Immature natural killer cell (primary cell): ENCODE measurements around the gene RUNX2. TPM values are rescaled to one million over a fixed set of nuclear protein-coding genes. Genes with fewer than 3 reads are reported as not detected.
"Not testable (repeated sequence)": the region's sequence is repeated elsewhere in the genome, so short reads cannot be mapped to it uniquely, and the experiment has no call there.

ENCODE experiments used
- DNase-seq, 3 donors: peaks; one replicate each; pipeline ENCODE4 v3.0.0; 2022; ENCODE audit warnings: mixed read lengths in 1 of 3
- H3K27ac Mint-ChIP-seq, 6 donors: one replicate each; pipeline ENCODE4 v1.8.0; 2020; ENCODE audit warnings: mixed read lengths in 6 of 6, mild to moderate bottlenecking in 5 of 6, inconsistent platforms in 4 of 6, moderate library complexity in 3 of 6
- H3K27me3 Mint-ChIP-seq, 3 donors: one replicate each; pipeline ENCODE4 v1.8.0; 2020 to 2021; ENCODE audit warnings: low read depth in 3 of 3, mild to moderate bottlenecking in 3 of 3, mixed read lengths in 3 of 3, moderate library complexity in 3 of 3, inconsistent platforms in 1 of 3
- H3K36me3 Mint-ChIP-seq, 3 donors: one replicate each; pipeline ENCODE4 v1.8.0; 2020; ENCODE audit warnings: mixed read lengths in 3 of 3, inconsistent platforms in 2 of 3, mild to moderate bottlenecking in 2 of 3
- H3K4me1 Mint-ChIP-seq, 2 donors: one replicate each; pipeline ENCODE4 v1.8.0; 2020; ENCODE audit warnings: inconsistent platforms in 2 of 2, mild to moderate bottlenecking in 2 of 2, mixed read lengths in 2 of 2, moderate library complexity in 1 of 2
- H3K4me3 Mint-ChIP-seq, 5 donors: one replicate each; pipeline ENCODE4 v1.8.0; 2020; ENCODE audit warnings: mild to moderate bottlenecking in 5 of 5, mixed read lengths in 5 of 5, inconsistent platforms in 3 of 5, moderate library complexity in 3 of 5
- H3K9me3 Mint-ChIP-seq, 6 donors: one replicate each; pipeline ENCODE4 v1.8.0; 2020; ENCODE audit warnings: mild to moderate bottlenecking in 6 of 6, mixed read lengths in 6 of 6, inconsistent platforms in 4 of 6, moderate library complexity in 3 of 6
- polyA plus RNA-seq, 3 donors: library from polyadenylated mRNA; unstranded; fragments of 300-500 nt; fragmentation: Illumina TruSeq; gene quantifications; one replicate each; pipeline ENCODE4 v1.2.3, GENCODE V29; 2021

The RUNX2 gene
- polyA plus RNA-seq, 3 donors from 2014 or later: 2.6 to 11.8 (median 4.4) TPM

- peaks cover 0 to 13% (median 2%) of the 10 kb centered on the region in 3 donors for H3K27me3 Mint-ChIP-seq
- H3K36me3 Mint-ChIP-seq: peaks cover 0 to 6% (median 0%) of the 10 kb centered on the region in 3 donors
- DNase-seq: peak in 2 of 3 donors; percentile 13 to 26
- peaks cover 0 to 2% (median 0%) of the 10 kb centered on the region in 6 donors for H3K9me3 Mint-ChIP-seq
- no peak overlapping the region for H3K27ac Mint-ChIP-seq
- peaks cover 9 to 36% of the 10 kb centered on the region in 2 donors for H3K4me1 Mint-ChIP-seq
- peak overlapping the region; percentile 25 to 67 (median 42) for H3K4me3 Mint-ChIP-seq
These were observed 335.4 kb downstream of the RUNX2 start for GRCh38 chr6:45663251-45664221.

- H3K27me3 Mint-ChIP-seq: peaks cover 2 to 13% (median 2%) of the 10 kb centered on the region in 3 donors
- H3K4me3 Mint-ChIP-seq: peak overlapping the region in 1 of 5 donors; percentile 51
- H3K4me1 Mint-ChIP-seq: peaks cover 6 to 26% of the 10 kb centered on the region in 2 donors
- H3K27ac Mint-ChIP-seq: no peak overlapping the region
- peaks cover 0 to 6% (median 0%) of the 10 kb centered on the region in 3 donors for H3K36me3 Mint-ChIP-seq
- peaks cover 0 to 2% (median 0%) of the 10 kb centered on the region in 6 donors for H3K9me3 Mint-ChIP-seq
- DNase-seq: no peak
These were observed 336.6 kb downstream of the RUNX2 start for GRCh38 chr6:45664707-45665106.

GRCh38 chr6:45665859-45666258 is 337.7 kb downstream of the RUNX2 start:
- H3K27ac Mint-ChIP-seq: no peak overlapping the region
- no peak for DNase-seq
- no peak overlapping the region for H3K4me3 Mint-ChIP-seq
- H3K36me3 Mint-ChIP-seq: peaks cover 0 to 6% (median 0%) of the 10 kb centered on the region in 3 donors
- peaks cover 0 to 2% (median 0%) of the 10 kb centered on the region in 6 donors for H3K9me3 Mint-ChIP-seq
- peaks cover 2 to 13% (median 2%) of the 10 kb centered on the region in 3 donors for H3K27me3 Mint-ChIP-seq
- H3K4me1 Mint-ChIP-seq: peaks cover 6 to 26% of the 10 kb centered on the region in 2 donors

GRCh38 chr6:45666846-45667245 is 338.7 kb downstream of the RUNX2 start:
- Mint-ChIP-seq H3K4me3 (no peak overlapping the region), H3K36me3 (peaks cover 0 to 6% (median 0%) of the 10 kb centered on the region in 3 donors), H3K27me3 (peaks cover 2 to 12% (median 2%) of the 10 kb centered on the region in 3 donors), H3K27ac (peak overlapping the region in 1 of 6 donors; percentile 69), H3K4me1 (peaks cover 6 to 26% of the 10 kb centered on the region in 2 donors), H3K9me3 (peaks cover 0 to 2% (median 0%) of the 10 kb centered on the region in 6 donors)
- DNase-seq: no peak

GRCh38 chr6:45667300-45667699 is 339.2 kb downstream of the RUNX2 start:
- H3K4me1 Mint-ChIP-seq: peaks cover 6 to 26% of the 10 kb centered on the region in 2 donors
- peaks cover 0 to 2% (median 0%) of the 10 kb centered on the region in 6 donors for H3K9me3 Mint-ChIP-seq
- H3K27ac Mint-ChIP-seq: no peak overlapping the region
- H3K27me3 Mint-ChIP-seq: peaks cover 2 to 12% (median 2%) of the 10 kb centered on the region in 3 donors
- H3K36me3 Mint-ChIP-seq: peaks cover 0 to 6% (median 0%) of the 10 kb centered on the region in 3 donors
- DNase-seq: no peak
- no peak overlapping the region for H3K4me3 Mint-ChIP-seq

- Mint-ChIP-seq H3K4me1 (peaks cover 6 to 26% of the 10 kb centered on the region in 2 donors), H3K4me3 (no peak overlapping the region), H3K27me3 (peaks cover 2 to 9% (median 2%) of the 10 kb centered on the region in 3 donors), H3K9me3 (peaks cover 0 to 2% (median 0%) of the 10 kb centered on the region in 6 donors), H3K27ac (peak overlapping the region in 1 of 6 donors; percentile 55), H3K36me3 (peaks cover 0 to 6% (median 0%) of the 10 kb centered on the region in 3 donors)
- DNase-seq: no peak
These were observed 339.6 kb downstream of the RUNX2 start for GRCh38 chr6:45667766-45668165.

GRCh38 chr6:45668705-45669104 is 340.6 kb downstream of the RUNX2 start:
- Mint-ChIP-seq H3K9me3 (peaks cover 0 to 2% (median 0%) of the 10 kb centered on the region in 6 donors), H3K36me3 (peaks cover 0 to 10% (median 0%) of the 10 kb centered on the region in 3 donors), H3K4me3 (no peak overlapping the region), H3K27ac (peak overlapping the region in 1 of 6 donors; percentile 2), H3K27me3 (peaks cover 2 to 7% (median 2%) of the 10 kb centered on the region in 3 donors), H3K4me1 (peaks cover 6 to 25% of the 10 kb centered on the region in 2 donors)
- DNase-seq: no peak

- not testable (repeated sequence) for DNase-seq, H3K27me3 Mint-ChIP-seq, H3K9me3 Mint-ChIP-seq, H3K4me3 Mint-ChIP-seq, H3K27ac Mint-ChIP-seq, H3K36me3 Mint-ChIP-seq
- H3K4me1 Mint-ChIP-seq: peaks cover 21 to 23% of the 10 kb centered on the region in 2 donors
These were observed 345.0 kb downstream of the RUNX2 start for GRCh38 chr6:45673167-45673566.

GRCh38 chr6:45675166-45675565 is 347.0 kb downstream of the RUNX2 start:
- peaks cover 32 to 37% of the 10 kb centered on the region in 2 donors for H3K4me1 Mint-ChIP-seq
- not testable (repeated sequence) for H3K27me3 Mint-ChIP-seq, H3K27ac Mint-ChIP-seq, H3K9me3 Mint-ChIP-seq, H3K36me3 Mint-ChIP-seq, DNase-seq
- H3K4me3 Mint-ChIP-seq: peak overlapping the region in 1 of 5 donors; percentile 47

- Mint-ChIP-seq H3K4me1 (peaks cover 32 to 37% of the 10 kb centered on the region in 2 donors), H3K4me3 (peak overlapping the region in 1 of 5 donors; percentile 47), H3K27me3 (peaks cover 1 to 5% (median 3%) of the 10 kb centered on the region in 3 donors), H3K27ac (no peak overlapping the region), H3K9me3 (no peaks in the 10 kb centered on the region), H3K36me3 (peaks cover 0 to 3% (median 0%) of the 10 kb centered on the region in 3 donors)
- DNase-seq: no peak
These were observed 347.5 kb downstream of the RUNX2 start for GRCh38 chr6:45675634-45676033.

- Mint-ChIP-seq H3K27ac (no peak overlapping the region), H3K27me3 (peaks cover 1 to 5% (median 3%) of the 10 kb centered on the region in 3 donors), H3K4me3 (peak overlapping the region in 1 of 5 donors; percentile 54), H3K36me3 (peaks cover 0 to 3% (median 0%) of the 10 kb centered on the region in 3 donors), H3K4me1 (peaks cover 32 to 37% of the 10 kb centered on the region in 2 donors), H3K9me3 (no peaks in the 10 kb centered on the region)
- DNase-seq: no peak
These were observed 348.2 kb downstream of the RUNX2 start for GRCh38 chr6:45676380-45676779.

- H3K27me3 Mint-ChIP-seq: peaks cover 1 to 6% (median 3%) of the 10 kb centered on the region in 3 donors
- H3K4me1 Mint-ChIP-seq: peaks cover 34 to 41% of the 10 kb centered on the region in 2 donors
- peaks cover 0 to 5% (median 0%) of the 10 kb centered on the region in 6 donors for H3K9me3 Mint-ChIP-seq
- H3K27ac Mint-ChIP-seq: peak overlapping the region; percentile 41 to 90 (median 84)
- DNase-seq: peak; percentile 53 to 58 (median 57)
- H3K36me3 Mint-ChIP-seq: peaks cover 0 to 3% (median 0%) of the 10 kb centered on the region in 3 donors
- peak overlapping the region; percentile 71 to 77 (median 75) for H3K4me3 Mint-ChIP-seq
These were observed 349.5 kb downstream of the RUNX2 start for GRCh38 chr6:45677381-45678284.

GRCh38 chr6:45678285-45678607 is 350.1 kb downstream of the RUNX2 start:
- DNase-seq: no peak
- H3K4me1 Mint-ChIP-seq: peaks cover 34 to 41% of the 10 kb centered on the region in 2 donors
- peaks cover 1 to 6% (median 3%) of the 10 kb centered on the region in 3 donors for H3K27me3 Mint-ChIP-seq
- H3K4me3 Mint-ChIP-seq: peak overlapping the region; percentile 59 to 77 (median 74)
- H3K36me3 Mint-ChIP-seq: peaks cover 0 to under 1% (median 0%) of the 10 kb centered on the region in 3 donors
- peaks cover 0 to 5% (median 0%) of the 10 kb centered on the region in 6 donors for H3K9me3 Mint-ChIP-seq
- H3K27ac Mint-ChIP-seq: peak overlapping the region; percentile 41 to 90 (median 84)
